Measurements from ENCODE around the gene CEACAM19.

The CEACAM19 gene

DNA sequence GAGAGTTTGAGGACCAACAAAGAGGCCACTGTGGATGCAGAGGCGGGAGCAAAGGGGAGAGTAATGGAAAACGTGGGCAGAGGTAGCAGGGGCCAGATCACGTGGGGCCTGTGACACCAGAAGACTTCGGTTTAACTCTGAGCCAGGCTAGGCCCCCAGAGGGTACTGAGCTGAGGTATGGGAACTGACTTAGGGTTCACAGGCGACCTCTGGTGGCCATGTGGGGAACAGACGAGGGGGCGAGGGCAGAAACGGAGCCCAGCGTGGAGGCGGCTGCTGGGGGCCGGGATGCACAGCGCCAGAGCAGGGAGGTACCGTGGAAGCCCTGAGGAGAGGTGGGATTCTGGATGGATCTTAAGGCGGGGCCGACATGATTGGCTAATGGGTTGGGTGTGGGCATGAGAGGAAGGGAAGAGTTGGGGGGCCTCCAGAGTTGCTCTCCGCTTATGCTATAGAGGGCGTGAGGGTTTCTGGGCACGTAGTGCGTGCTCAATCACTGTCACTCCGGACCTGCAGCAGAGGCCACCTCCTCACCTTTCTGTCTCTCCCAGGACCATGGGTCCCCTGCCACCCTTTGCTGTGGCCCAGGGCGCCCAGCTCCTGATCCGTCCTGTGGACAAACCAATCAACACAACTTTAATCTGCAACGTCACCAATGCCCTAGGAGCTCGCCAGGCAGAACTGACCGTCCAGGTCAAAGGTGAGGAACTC, 13.9 kb upstream of the CEACAM19 start:
- DNase-seq (ENCODE audit: low spot score): peak; percentile 84
- in situ Hi-C loops (cut with MboI; ENCODE audit: low pct_unique_long_range_greater_than_20kb, low sequenced_read_pairs, unreplicated experiment): no loop called here
- TF ChIP-seq, protein P1, sequence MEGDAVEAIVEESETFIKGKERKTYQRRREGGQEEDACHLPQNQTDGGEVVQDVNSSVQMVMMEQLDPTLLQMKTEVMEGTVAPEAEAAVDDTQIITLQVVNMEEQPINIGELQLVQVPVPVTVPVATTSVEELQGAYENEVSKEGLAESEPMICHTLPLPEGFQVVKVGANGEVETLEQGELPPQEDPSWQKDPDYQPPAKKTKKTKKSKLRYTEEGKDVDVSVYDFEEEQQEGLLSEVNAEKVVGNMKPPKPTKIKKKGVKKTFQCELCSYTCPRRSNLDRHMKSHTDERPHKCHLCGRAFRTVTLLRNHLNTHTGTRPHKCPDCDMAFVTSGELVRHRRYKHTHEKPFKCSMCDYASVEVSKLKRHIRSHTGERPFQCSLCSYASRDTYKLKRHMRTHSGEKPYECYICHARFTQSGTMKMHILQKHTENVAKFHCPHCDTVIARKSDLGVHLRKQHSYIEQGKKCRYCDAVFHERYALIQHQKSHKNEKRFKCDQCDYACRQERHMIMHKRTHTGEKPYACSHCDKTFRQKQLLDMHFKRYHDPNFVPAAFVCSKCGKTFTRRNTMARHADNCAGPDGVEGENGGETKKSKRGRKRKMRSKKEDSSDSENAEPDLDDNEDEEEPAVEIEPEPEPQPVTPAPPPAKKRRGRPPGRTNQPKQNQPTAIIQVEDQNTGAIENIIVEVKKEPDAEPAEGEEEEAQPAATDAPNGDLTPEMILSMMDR (IDR thresholded peaks at IDR 0.05; ENCODE audit: extremely low read depth, insufficient read depth, missing control alignments): peak; percentile 94

DNA sequence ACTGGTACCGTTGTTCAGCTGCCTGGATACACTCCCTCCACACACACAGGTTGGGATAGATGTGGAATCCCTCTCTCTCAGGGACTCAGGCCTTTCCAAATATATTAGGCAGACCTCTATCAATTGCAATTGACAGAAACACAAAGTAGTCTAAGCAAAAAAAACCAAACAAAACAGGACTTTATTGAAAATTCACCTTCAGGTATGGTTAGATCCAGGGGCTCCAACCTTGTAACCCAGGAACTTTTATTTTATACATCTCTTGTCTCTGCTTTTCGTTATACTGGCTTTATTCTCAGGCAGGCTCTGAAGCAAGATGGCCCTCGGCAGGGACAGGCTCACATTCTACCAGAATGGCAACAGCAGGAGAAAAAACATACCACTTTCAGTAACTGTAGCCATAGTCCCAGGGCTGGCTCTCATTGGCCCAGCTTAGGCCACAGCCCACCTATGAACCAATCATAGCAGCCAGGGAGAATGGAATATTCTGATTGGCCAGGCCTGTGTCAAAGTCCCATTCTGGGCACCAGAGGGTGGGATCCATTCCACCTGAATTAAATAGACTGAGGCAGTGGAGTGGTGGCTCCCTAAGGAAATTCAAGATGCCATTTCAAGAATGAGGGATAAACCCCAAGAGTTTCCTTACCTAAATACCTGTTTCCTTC, 13.1 kb upstream of the CEACAM19 start:
- in situ Hi-C loops (cut with MboI; ENCODE audit: low pct_unique_long_range_greater_than_20kb, low sequenced_read_pairs, unreplicated experiment): no loop called here
- DNase-seq (ENCODE audit: low spot score): no peak
- TF ChIP-seq, protein P1 (IDR thresholded peaks at IDR 0.05; ENCODE audit: extremely low read depth, insufficient read depth, missing control alignments): no peak

DNA sequence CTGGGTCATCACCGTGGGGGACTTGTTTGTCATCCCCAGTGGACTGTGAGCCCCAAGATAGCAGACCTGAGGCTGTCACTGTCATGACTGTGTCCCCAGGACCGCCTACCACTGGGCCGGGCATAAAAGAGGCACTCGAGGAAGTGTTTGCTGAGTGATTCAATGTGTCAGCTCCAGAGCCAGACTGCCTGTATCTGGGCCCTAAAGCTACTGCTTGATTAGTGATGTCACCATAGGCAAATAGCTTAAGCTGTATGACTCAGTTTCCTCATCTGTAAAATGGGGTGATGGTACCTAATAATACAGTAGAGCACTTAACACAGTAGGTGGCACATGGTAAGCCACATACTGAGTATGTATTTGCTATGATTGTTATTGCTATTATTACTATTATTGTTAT, 11.2 kb upstream of the CEACAM19 start:
- TF ChIP-seq, protein P1 (IDR thresholded peaks at IDR 0.05; ENCODE audit: extremely low read depth, insufficient read depth, missing control alignments): no peak
- in situ Hi-C loops (cut with MboI; ENCODE audit: low pct_unique_long_range_greater_than_20kb, low sequenced_read_pairs, unreplicated experiment): no loop called here
- DNase-seq (ENCODE audit: low spot score): no peak

DNA sequence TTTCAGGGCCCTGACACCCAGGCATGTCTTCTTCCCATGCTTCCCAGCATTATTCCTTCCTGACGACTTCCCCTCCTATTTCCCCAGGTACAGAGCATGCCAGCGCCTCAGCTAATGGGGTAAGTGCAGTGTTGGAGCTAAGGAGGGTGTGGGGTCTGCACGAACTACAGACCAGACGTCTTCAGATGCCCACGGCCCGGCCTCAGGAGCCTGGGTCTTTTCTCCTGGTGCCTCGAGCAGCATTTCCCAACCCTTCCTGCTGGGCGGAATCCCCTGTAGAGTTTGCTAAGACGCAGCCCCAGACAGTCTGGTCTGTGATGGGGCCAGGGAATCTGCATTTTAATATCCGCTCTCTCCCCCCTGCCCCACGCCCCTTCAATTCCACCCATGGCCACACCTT, 10.1 kb upstream of the CEACAM19 start:
- DNase-seq (ENCODE audit: low spot score): no peak
- in situ Hi-C loops (cut with MboI; ENCODE audit: low pct_unique_long_range_greater_than_20kb, low sequenced_read_pairs, unreplicated experiment): no loop called here
- TF ChIP-seq, protein P1 (IDR thresholded peaks at IDR 0.05; ENCODE audit: extremely low read depth, insufficient read depth, missing control alignments): no peak

DNA sequence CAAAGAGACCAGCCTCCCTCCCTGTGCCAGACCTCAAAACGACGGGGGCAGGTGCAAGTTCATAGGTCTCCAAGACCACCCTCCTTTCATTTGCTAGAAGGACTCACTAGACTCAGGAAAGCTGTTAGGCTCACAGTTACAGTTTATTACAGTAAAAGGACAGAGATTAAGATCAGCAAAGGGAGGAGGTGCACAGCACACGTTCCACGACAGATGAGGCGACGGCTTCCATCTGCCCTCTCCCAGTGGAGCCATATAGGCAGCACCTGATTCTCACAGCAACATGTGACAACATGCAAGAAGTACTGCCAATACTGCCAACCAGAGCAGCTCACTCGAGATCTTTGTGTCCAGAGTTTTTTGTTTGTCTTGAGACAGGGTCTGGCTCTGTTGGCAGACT, 9.4 kb upstream of the CEACAM19 start:
- TF ChIP-seq, protein P1 (IDR thresholded peaks at IDR 0.05; ENCODE audit: extremely low read depth, insufficient read depth, missing control alignments): no peak
- DNase-seq (ENCODE audit: low spot score): no peak
- in situ Hi-C loops (cut with MboI; ENCODE audit: low pct_unique_long_range_greater_than_20kb, low sequenced_read_pairs, unreplicated experiment): no loop called here

DNA sequence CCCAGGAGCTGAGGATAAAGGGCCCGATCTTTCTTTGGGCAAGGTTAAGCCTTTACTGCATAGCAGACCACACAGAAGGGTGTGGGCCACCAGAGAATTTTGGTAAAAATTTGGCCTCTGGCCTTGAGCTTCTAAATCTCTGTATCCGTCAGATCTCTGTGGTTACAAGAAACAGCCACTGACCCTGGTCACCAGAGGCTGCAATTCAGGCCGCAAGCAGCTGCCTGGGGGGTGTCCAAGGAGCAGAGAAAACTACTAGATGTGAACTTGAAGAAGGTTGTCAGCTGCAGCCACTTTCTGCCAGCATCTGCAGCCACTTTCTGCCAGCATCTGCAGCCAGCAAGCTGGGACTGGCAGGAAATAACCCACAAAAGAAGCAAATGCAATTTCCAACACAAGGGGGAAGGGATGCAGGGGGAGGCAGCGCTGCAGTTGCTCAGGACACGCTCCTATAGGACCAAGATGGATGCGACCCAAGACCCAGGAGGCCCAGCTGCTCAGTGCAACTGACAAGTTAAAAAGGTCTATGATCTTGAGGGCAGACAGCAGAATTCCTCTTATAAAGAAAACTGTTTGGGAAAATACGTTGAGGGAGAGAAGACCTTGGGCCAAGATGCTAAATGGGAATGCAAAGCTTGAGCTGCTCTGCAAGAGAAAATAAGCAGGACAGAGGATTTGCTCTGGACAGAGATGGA, 8.4 kb upstream of the CEACAM19 start:
- TF ChIP-seq, protein P1 (IDR thresholded peaks at IDR 0.05; ENCODE audit: extremely low read depth, insufficient read depth, missing control alignments): no peak
- DNase-seq (ENCODE audit: low spot score): no peak
- in situ Hi-C loops (cut with MboI; ENCODE audit: low pct_unique_long_range_greater_than_20kb, low sequenced_read_pairs, unreplicated experiment): no loop called here

All from GM13977 (cell line).